Activated T-cell treated with anti-CD3 and anti-CD28 coated beads, Interleukin-2, amount 50 U/mL, for 72 hours (primary cell): Measurements from ENCODE around the gene OR1F1. TPM values are rescaled to one million over a fixed set of nuclear protein-coding genes. Genes with fewer than 3 reads are reported as not detected.

Experiments
- ATAC-seq, 2 donors: fragments of 150-1000 bp; cut with Tn5 transposase; replicated peaks in 1 of 2; 2 replicates each; pipeline ENCODE4 v1.10.0; 2021; ENCODE audit warnings: moderate library complexity in 2 of 2, mild to moderate bottlenecking in 1 of 2
- DNase-seq, 2 donors: peaks; one replicate each; pipeline ENCODE4 v3.0.0; 2021 to 2022; ENCODE audit warnings: mixed read lengths in 1 of 2
- H3K27ac Mint-ChIP-seq: one replicate; pipeline ENCODE4 v1.8.0; 2022; ENCODE audit warnings: mild to moderate bottlenecking, moderate library complexity, mixed read lengths
- H3K27me3 Mint-ChIP-seq: one replicate; pipeline ENCODE4 v1.8.0; 2022; ENCODE audit warnings: low read depth, mixed read lengths
- H3K36me3 Mint-ChIP-seq, 2 donors: one replicate each; pipeline ENCODE4 v1.8.0; 2022; ENCODE audit warnings: mixed read lengths in 2 of 2, mild to moderate bottlenecking in 1 of 2; ENCODE audit not compliant: insufficient read depth in 2 of 2
- H3K4me1 Mint-ChIP-seq: one replicate; pipeline ENCODE4 v1.8.0; 2022; ENCODE audit warnings: low read depth, mixed read lengths
- H3K4me3 Mint-ChIP-seq, 2 donors: one replicate each; pipeline ENCODE4 v1.8.0; 2022; ENCODE audit warnings: mild to moderate bottlenecking in 2 of 2, mixed read lengths in 2 of 2, moderate library complexity in 2 of 2
- H3K9me3 Mint-ChIP-seq, 2 donors: one replicate each; pipeline ENCODE4 v1.8.0; 2022; ENCODE audit warnings: mixed read lengths in 2 of 2
- total RNA-seq, 2 donors: library from RNA; stranded (reverse); gene quantifications; one replicate each; pipeline ENCODE4 v1.2.3, GENCODE V29; 2022

OR1F1 gene
- total RNA-seq, 2 donors from 2014 or later, result 0.35 TPM; not detected in 1

- H3K4me3 Mint-ChIP-seq, result no peak overlapping the region
- H3K36me3 Mint-ChIP-seq, result peaks cover 0 to 1% of the 10 kb centered on the region in 2 donors
- H3K9me3 Mint-ChIP-seq, result no peaks in the 10 kb centered on the region
- no peak overlapping the region for H3K27ac Mint-ChIP-seq
- ATAC-seq (no peak), DNase-seq (no peak)
- peaks cover 14% of the 10 kb centered on the region for H3K27me3 Mint-ChIP-seq
- H3K4me1 Mint-ChIP-seq, result peaks cover 9% of the 10 kb centered on the region
Observed at GRCh38 chr16:3241761-3242160, 53.8 kb downstream of the OR1F1 start.

GRCh38 chr16:3242709-3243108 lies 54.7 kb downstream of the OR1F1 start:
- peaks cover 14% of the 10 kb centered on the region for H3K27me3 Mint-ChIP-seq
- no peak for ATAC-seq

GRCh38 chr16:3243882-3244281 lies 55.9 kb downstream of the OR1F1 start:
- peak in 1 of 2 donors; percentile 26 for DNase-seq
- H3K36me3 Mint-ChIP-seq, result no peaks in the 10 kb centered on the region
- no peak overlapping the region for H3K27ac Mint-ChIP-seq
- ATAC-seq, result peak; percentile 51 to 59
- peaks cover 14% of the 10 kb centered on the region for H3K27me3 Mint-ChIP-seq
- H3K4me3 Mint-ChIP-seq, result no peak overlapping the region
- H3K9me3 Mint-ChIP-seq, result no peaks in the 10 kb centered on the region
- H3K4me1 Mint-ChIP-seq, result peaks cover 9% of the 10 kb centered on the region

More at GRCh38 chr16:3242709-3243108, 54.7 kb downstream of the OR1F1 start:
- Mint-ChIP-seq H3K36me3 (no peaks in the 10 kb centered on the region), H3K4me1 (peaks cover 9% of the 10 kb centered on the region), H3K27ac (no peak overlapping the region), H3K4me3 (no peak overlapping the region), H3K9me3 (no peaks in the 10 kb centered on the region)
- DNase-seq, result no peak

- peaks cover 9% of the 10 kb centered on the region for H3K4me1 Mint-ChIP-seq
- no peak overlapping the region for H3K4me3 Mint-ChIP-seq
- no peaks in the 10 kb centered on the region for H3K36me3 Mint-ChIP-seq
- peaks cover 10% of the 10 kb centered on the region for H3K27me3 Mint-ChIP-seq
- ATAC-seq (no peak), DNase-seq (no peak)
- H3K27ac Mint-ChIP-seq, result no peak overlapping the region
- H3K9me3 Mint-ChIP-seq, result no peaks in the 10 kb centered on the region
Observed at GRCh38 chr16:3246002-3246401, 58.0 kb downstream of the OR1F1 start.

- no peak overlapping the region for H3K27ac Mint-ChIP-seq
- no peaks in the 10 kb centered on the region for H3K36me3 Mint-ChIP-seq
- H3K27me3 Mint-ChIP-seq, result peaks cover 9% of the 10 kb centered on the region
- H3K4me3 Mint-ChIP-seq, result no peak overlapping the region
- H3K4me1 Mint-ChIP-seq, result peaks cover 9% of the 10 kb centered on the region
- ATAC-seq, result no peak
- H3K9me3 Mint-ChIP-seq, result no peaks in the 10 kb centered on the region
- DNase-seq, result no peak
Observed at GRCh38 chr16:3246876-3247275, 58.9 kb downstream of the OR1F1 start.

GRCh38 chr16:3248596-3248995 lies 60.6 kb downstream of the OR1F1 start:
- DNase-seq (no peak), ATAC-seq (no peak)
- H3K27ac Mint-ChIP-seq, result no peak overlapping the region
- no peaks in the 10 kb centered on the region for H3K36me3 Mint-ChIP-seq
- H3K9me3 Mint-ChIP-seq, result no peaks in the 10 kb centered on the region
- peaks cover 7% of the 10 kb centered on the region for H3K4me1 Mint-ChIP-seq
- H3K27me3 Mint-ChIP-seq, result peaks cover 9% of the 10 kb centered on the region
- H3K4me3 Mint-ChIP-seq, result no peak overlapping the region

- Mint-ChIP-seq H3K9me3 (no peaks in the 10 kb centered on the region), H3K27ac (no peak overlapping the region), H3K36me3 (no peaks in the 10 kb centered on the region), H3K4me1 (peaks cover 3% of the 10 kb centered on the region), H3K27me3 (peaks cover 9% of the 10 kb centered on the region), H3K4me3 (no peak overlapping the region)
- no peak for ATAC-seq
- no peak for DNase-seq
Observed at GRCh38 chr16:3249020-3249419, 61.0 kb downstream of the OR1F1 start.

- Mint-ChIP-seq H3K4me1 (no peaks in the 10 kb centered on the region), H3K36me3 (no peaks in the 10 kb centered on the region), H3K4me3 (no peak overlapping the region), H3K27ac (no peak overlapping the region), H3K9me3 (no peaks in the 10 kb centered on the region), H3K27me3 (peaks cover 9% of the 10 kb centered on the region)
- DNase-seq (no peak), ATAC-seq (no peak)
Observed at GRCh38 chr16:3249451-3249850, 61.4 kb downstream of the OR1F1 start.

- H3K4me1 Mint-ChIP-seq, result no peaks in the 10 kb centered on the region
- no peaks in the 10 kb centered on the region for H3K9me3 Mint-ChIP-seq
- DNase-seq (no peak), ATAC-seq (no peak)
- H3K36me3 Mint-ChIP-seq, result no peaks in the 10 kb centered on the region
- H3K4me3 Mint-ChIP-seq, result no peak overlapping the region
- H3K27ac Mint-ChIP-seq, result no peak overlapping the region
- no peaks in the 10 kb centered on the region for H3K27me3 Mint-ChIP-seq
Observed at GRCh38 chr16:3252967-3253366, 65.0 kb downstream of the OR1F1 start.

DNA sequence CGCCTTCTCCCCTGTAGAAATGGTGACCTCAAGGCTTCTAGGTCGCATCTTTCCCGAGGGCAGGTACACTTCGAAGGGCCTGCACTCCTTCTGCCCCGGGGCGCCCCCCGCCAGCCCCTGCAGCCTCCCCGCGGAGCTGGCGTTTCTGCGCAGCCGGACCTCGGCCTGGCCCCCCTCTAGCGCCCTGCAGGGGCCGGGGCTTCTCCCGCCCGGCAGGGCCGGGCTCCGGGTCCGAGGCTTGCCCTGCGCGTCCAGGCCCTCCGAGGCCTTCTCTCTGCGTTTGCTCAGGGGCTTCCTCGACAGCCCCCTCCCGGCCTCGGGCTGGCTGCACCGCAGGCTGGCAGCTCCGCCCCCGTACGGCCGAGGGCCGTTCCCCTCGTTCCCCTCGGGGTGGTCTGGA lies 66.3 kb downstream of the OR1F1 start:
- Mint-ChIP-seq H3K4me1 (no peaks in the 10 kb centered on the region), H3K4me3 (no peak overlapping the region), H3K27ac (no peak overlapping the region), H3K36me3 (no peaks in the 10 kb centered on the region), H3K27me3 (no peaks in the 10 kb centered on the region), H3K9me3 (no peaks in the 10 kb centered on the region)
- no peak for DNase-seq
- no peak for ATAC-seq

Other genes starting within 250 kb of the OR1F1 start
- under 1 TPM; 0.12 TPM for gene KREMEN2, start 223.9 kb upstream of the OR1F1 start, total RNA-seq
- 10 to 100 TPM; 31.9 to 40.0 TPM for gene PAQR4, start 218.9 kb upstream of the OR1F1 start, total RNA-seq
- gene PKMYT1, start 207.8 kb upstream of the OR1F1 start, total RNA-seq, result 100 to 1,000 TPM in 1 of 2 donors, 10 to 100 TPM in 1; 96.1 to 112 TPM
- gene CLDN9, start 175.3 kb upstream of the OR1F1 start, total RNA-seq, result under 1 TPM in 1 of 2 donors, not detected in 1; 0.14 TPM
- not detected for gene CLDN6, start 170.0 kb upstream of the OR1F1 start, total RNA-seq
- gene TNFRSF12A, start 167.8 kb upstream of the OR1F1 start, total RNA-seq, result 1 to 10 TPM; 3.9 to 4.0 TPM
- 10 to 100 TPM; 27.6 to 32.8 TPM for gene HCFC1R1, start 164.3 kb upstream of the OR1F1 start, total RNA-seq
- gene THOC6, start 164.2 kb upstream of the OR1F1 start, total RNA-seq, result 10 to 100 TPM; 49.1 to 50.9 TPM
- under 1 TPM in 1 of 2 donors, not detected in 1; 0.30 TPM for gene BICDL2, start 151.3 kb upstream of the OR1F1 start, total RNA-seq
- 1 to 10 TPM; 2.3 to 5.2 TPM for gene MMP25, start 141.6 kb upstream of the OR1F1 start, total RNA-seq
- 1,000 to 10,000 TPM; 1,427 to 2,251 TPM for gene IL32, start 122.6 kb upstream of the OR1F1 start, total RNA-seq
- under 1 TPM; 0.28 to 0.48 TPM for gene ZSCAN10, start 88.9 kb upstream of the OR1F1 start, total RNA-seq
- under 1 TPM; 0.12 to 0.28 TPM for gene ZNF205, start 75.6 kb upstream of the OR1F1 start, total RNA-seq
- gene ZNF213, start 53.2 kb upstream of the OR1F1 start, total RNA-seq, result 10 to 100 TPM; 12.2 to 16.3 TPM
- 10 to 100 TPM; 14.8 to 15.5 TPM for gene ZNF200, start 47.0 kb downstream of the OR1F1 start, total RNA-seq
- gene MEFV, start 68.4 kb downstream of the OR1F1 start, total RNA-seq, result under 1 TPM; 0.14 to 0.21 TPM
- gene ZNF263, start 95.3 kb downstream of the OR1F1 start, total RNA-seq, result 10 to 100 TPM; 26.0 to 30.7 TPM
- 10 to 100 TPM in 1 of 2 donors, 1 to 10 TPM in 1; 10.0 to 10.3 TPM for gene TIGD7, start 117.2 kb downstream of the OR1F1 start, total RNA-seq
- gene ZNF75A, start 117.3 kb downstream of the OR1F1 start, total RNA-seq, result 10 to 100 TPM; 28.3 to 40.4 TPM
- not detected for gene OR2C1, start 167.7 kb downstream of the OR1F1 start, total RNA-seq
- 10 to 100 TPM; 17.8 to 20.5 TPM for gene ZSCAN32, start 212.8 kb downstream of the OR1F1 start, total RNA-seq
- gene ZNF174, start 213.0 kb downstream of the OR1F1 start, total RNA-seq, result 10 to 100 TPM; 11.4 to 12.2 TPM